ENCODE results near the gene DTX1. TPM values are rescaled to one million over a fixed set of nuclear protein-coding genes. Genes with fewer than 3 reads are reported as not detected.

DTX1 gene
- total RNA-seq, 1 experiment from 2014 or later = 0.44 TPM

GRCh38 chr12:113095405-113095804 is 38.9 kb downstream of the DTX1 start:
- no peak overlapping the region for H3K4me3 ChIP-seq (ENCODE audit: low read depth in 2 of 2, low read length in 2 of 2)
- peaks cover 8% of the 10 kb centered on the region; the same call in 1 of the 2 replicates for H3K27me3 ChIP-seq (ENCODE audit: control insufficient read depth, insufficient read depth, low read length)
- ChIA-PET POLR2A (no interaction called here), CTCF (no interaction called here)
- peaks cover 3% of the 10 kb centered on the region; the same call in 1 of the 2 replicates for H3K4me1 ChIP-seq (ENCODE audit: control insufficient read depth, insufficient read depth, low read length)
- intact Hi-C loops (cut with micrococcal nuclease; ENCODE audit: unreplicated experiment) = no loop called here
- no peaks in the 10 kb centered on the region for H3K9me3 ChIP-seq (ENCODE audit: control insufficient read depth, insufficient read depth, low read depth, low read length)
- ATAC-seq (no peak), DNase-seq (ENCODE audit: low read depth, low spot score) (no peak)
- TF ChIP-seq REST (IDR thresholded peaks at IDR 0.05; ENCODE audit: insufficient read depth in 1 of 2, low read depth in 2 of 2, low read length in 1 of 2) = no peak
- TF ChIP-seq SIN3A (IDR thresholded peaks at IDR 0.05; ENCODE audit: borderline replicate concordance, insufficient read depth, low read depth, low read length) = no peak
- TF ChIP-seq TCF7L2 (IDR thresholded peaks at IDR 0.05; ENCODE audit: low read depth, low read length) = no peak
- TF ChIP-seq POLR2AphosphoS5 (IDR thresholded peaks at IDR 0.05; ENCODE audit: low read depth, low read length) = no peak
- TF ChIP-seq, protein P1, sequence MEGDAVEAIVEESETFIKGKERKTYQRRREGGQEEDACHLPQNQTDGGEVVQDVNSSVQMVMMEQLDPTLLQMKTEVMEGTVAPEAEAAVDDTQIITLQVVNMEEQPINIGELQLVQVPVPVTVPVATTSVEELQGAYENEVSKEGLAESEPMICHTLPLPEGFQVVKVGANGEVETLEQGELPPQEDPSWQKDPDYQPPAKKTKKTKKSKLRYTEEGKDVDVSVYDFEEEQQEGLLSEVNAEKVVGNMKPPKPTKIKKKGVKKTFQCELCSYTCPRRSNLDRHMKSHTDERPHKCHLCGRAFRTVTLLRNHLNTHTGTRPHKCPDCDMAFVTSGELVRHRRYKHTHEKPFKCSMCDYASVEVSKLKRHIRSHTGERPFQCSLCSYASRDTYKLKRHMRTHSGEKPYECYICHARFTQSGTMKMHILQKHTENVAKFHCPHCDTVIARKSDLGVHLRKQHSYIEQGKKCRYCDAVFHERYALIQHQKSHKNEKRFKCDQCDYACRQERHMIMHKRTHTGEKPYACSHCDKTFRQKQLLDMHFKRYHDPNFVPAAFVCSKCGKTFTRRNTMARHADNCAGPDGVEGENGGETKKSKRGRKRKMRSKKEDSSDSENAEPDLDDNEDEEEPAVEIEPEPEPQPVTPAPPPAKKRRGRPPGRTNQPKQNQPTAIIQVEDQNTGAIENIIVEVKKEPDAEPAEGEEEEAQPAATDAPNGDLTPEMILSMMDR (IDR thresholded peaks at IDR 0.05) = no peak
- in situ Hi-C loops (cut with HindIII; ENCODE audit: low pct_unique_long_range_greater_than_20kb, low sequenced_read_pairs) = no loop called here
- BruUV-seq (replicated peaks) = no TSS peak
- no peak overlapping the region for H3K27ac ChIP-seq (ENCODE audit: low read length)
- H3K36me3 ChIP-seq (ENCODE audit: control insufficient read depth, insufficient read depth, low read length) = no peaks in the 10 kb centered on the region

- Histone ChIP-seq H3K27me3 (ENCODE audit: control insufficient read depth, insufficient read depth, low read length) (peaks cover 7% of the 10 kb centered on the region; the same call in 1 of the 2 replicates), H3K27ac (ENCODE audit: low read length) (no peak overlapping the region), H3K4me1 (ENCODE audit: control insufficient read depth, insufficient read depth, low read length) (peaks cover 3% of the 10 kb centered on the region; the same call in 1 of the 2 replicates), H3K36me3 (ENCODE audit: control insufficient read depth, insufficient read depth, low read length) (no peaks in the 10 kb centered on the region), H3K9me3 (ENCODE audit: control insufficient read depth, insufficient read depth, low read depth, low read length) (no peaks in the 10 kb centered on the region), H3K4me3 (ENCODE audit: low read depth in 2 of 2, low read length in 2 of 2) (no peak overlapping the region)
- CTCF ChIA-PET = interaction anchor here (0.5 to 1.1 kb wide), 3 partner anchors 34 to 633 kb away, joined by 3 to 5 read pairs (median 4); no protein-coding TSS in a partner anchor
- DNase-seq (ENCODE audit: low read depth, low spot score) = no peak
- intact Hi-C loops (cut with micrococcal nuclease; ENCODE audit: unreplicated experiment) (no loop called here), in situ Hi-C loops (cut with HindIII; ENCODE audit: low pct_unique_long_range_greater_than_20kb, low sequenced_read_pairs) (no loop called here)
- POLR2A ChIA-PET = no interaction called here
- TF ChIP-seq SIN3A (IDR thresholded peaks at IDR 0.05; ENCODE audit: borderline replicate concordance, insufficient read depth, low read depth, low read length) (no peak), REST (IDR thresholded peaks at IDR 0.05; ENCODE audit: insufficient read depth in 1 of 2, low read depth in 2 of 2, low read length in 1 of 2) (no peak), TCF7L2 (IDR thresholded peaks at IDR 0.05; ENCODE audit: low read depth, low read length) (no peak), POLR2AphosphoS5 (IDR thresholded peaks at IDR 0.05; ENCODE audit: low read depth, low read length) (no peak)
- TF ChIP-seq, protein P1 (IDR thresholded peaks at IDR 0.05) = no peak
- no TSS peak for BruUV-seq (replicated peaks)
- ATAC-seq = no peak
Measured at GRCh38 chr12:113096675-113097461, 40.3 kb downstream of the DTX1 start.
